GM21786 (cell line): ENCODE data around the gene MUL1.
"Not testable (repeated sequence)": the region's sequence is repeated elsewhere in the genome, so short reads cannot be mapped to it uniquely, and the experiment has no call there.

ENCODE experiments used
- ATAC-seq: cut with Tn5 transposase; IDR thresholded peaks from one replicate; pipeline ENCODE4 v1.9.1; 2021; ENCODE audit not compliant: unreplicated experiment

MUL1 gene

GRCh38 chr1:20511518-20512428 lies 3.8 kb upstream of the MUL1 start:
- ATAC-seq: no peak

GRCh38 chr1:20508411-20508771 lies 440 bp upstream of the MUL1 start:
- no peak for ATAC-seq

- ATAC-seq: no peak
These were observed 745 bp downstream of the MUL1 start for GRCh38 chr1:20507248-20507563.

- no peak for ATAC-seq
These were observed 2.5 kb downstream of the MUL1 start for GRCh38 chr1:20505488-20505887.

GRCh38 chr1:20500716-20501115 lies 7.2 kb downstream of the MUL1 start:
- ATAC-seq: no peak

- no peak for ATAC-seq
These were observed 8.2 kb downstream of the MUL1 start for GRCh38 chr1:20499718-20500117.

GRCh38 chr1:20499105-20499504 lies 8.8 kb downstream of the MUL1 start:
- ATAC-seq: no peak

- ATAC-seq: no peak
These were observed 9.8 kb downstream of the MUL1 start for GRCh38 chr1:20498116-20498515.

GRCh38 chr1:20497506-20497905 lies 10.4 kb downstream of the MUL1 start:
- no peak for ATAC-seq

GRCh38 chr1:20496725-20497383 lies 11.1 kb downstream of the MUL1 start:
- ATAC-seq: not testable (repeated sequence)

- no peak for ATAC-seq
These were observed 11.7 kb downstream of the MUL1 start for GRCh38 chr1:20496241-20496661.

- ATAC-seq: no peak
These were observed 12.3 kb downstream of the MUL1 start for GRCh38 chr1:20495661-20496060.

- no peak for ATAC-seq
These were observed 13.2 kb downstream of the MUL1 start for GRCh38 chr1:20494609-20495311.

GRCh38 chr1:20493839-20494608 lies 13.9 kb downstream of the MUL1 start:
- no peak for ATAC-seq

GRCh38 chr1:20493309-20493708 lies 14.6 kb downstream of the MUL1 start:
- ATAC-seq: no peak

GRCh38 chr1:20492751-20493150 lies 15.2 kb downstream of the MUL1 start:
- ATAC-seq: no peak

- ATAC-seq: no peak
These were observed 16.1 kb downstream of the MUL1 start for GRCh38 chr1:20491866-20492265.

GRCh38 chr1:20491178-20491577 lies 16.8 kb downstream of the MUL1 start:
- ATAC-seq: no peak

- no peak for ATAC-seq
These were observed 20.7 kb downstream of the MUL1 start for GRCh38 chr1:20487236-20487590.

GRCh38 chr1:20486457-20487235 lies 21.3 kb downstream of the MUL1 start:
- ATAC-seq: no peak
